ENCODE results near the gene SPINT1.

Gene SPINT1

GRCh38 chr15:40845036-40845435 is 1.2 kb downstream of the SPINT1 start:
- no peak for TF ChIP-seq CTCF (conservative IDR thresholded peaks at IDR 0.05)
- H3K27ac ChIP-seq, result peak overlapping the region; percentile 90

- TF ChIP-seq CTCF (conservative IDR thresholded peaks at IDR 0.05), result no peak
- peak overlapping the region; percentile 90 for H3K27ac ChIP-seq
Observed at GRCh38 chr15:40845511-40846284, 1.9 kb downstream of the SPINT1 start.

DNA sequence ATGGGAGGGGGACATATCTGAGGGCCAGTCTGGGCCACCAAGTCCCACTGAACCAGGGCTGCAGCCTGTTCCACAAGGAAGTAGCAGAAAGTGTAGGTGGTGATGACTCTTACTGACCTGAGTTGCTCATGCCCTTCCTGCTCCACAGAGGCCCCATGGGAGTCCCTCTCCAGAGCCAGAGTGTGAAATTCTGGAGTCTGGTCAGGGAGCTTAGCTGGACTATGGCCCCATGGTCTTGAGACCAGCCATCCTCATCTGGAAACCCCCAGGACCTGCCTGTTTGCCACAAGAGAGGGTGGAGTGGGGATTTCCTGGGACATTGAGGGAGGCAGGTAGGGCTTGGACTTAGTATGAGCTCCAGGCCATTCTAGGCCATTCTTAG is 3.0 kb downstream of the SPINT1 start:
- peak overlapping the region; percentile 90 for H3K27ac ChIP-seq

GRCh38 chr15:40847223-40847961 is 3.5 kb downstream of the SPINT1 start:
- H3K27ac ChIP-seq, result peak overlapping the region; percentile 90
- TF ChIP-seq CTCF (conservative IDR thresholded peaks at IDR 0.05), result no peak

More for the DNA sequence above, 3.0 kb downstream of the SPINT1 start:
- no peak for TF ChIP-seq CTCF (conservative IDR thresholded peaks at IDR 0.05)

- no peak for TF ChIP-seq CTCF (conservative IDR thresholded peaks at IDR 0.05)
- no peak overlapping the region for H3K27ac ChIP-seq
Observed at GRCh38 chr15:40850576-40851112, 6.8 kb downstream of the SPINT1 start.

DNA sequence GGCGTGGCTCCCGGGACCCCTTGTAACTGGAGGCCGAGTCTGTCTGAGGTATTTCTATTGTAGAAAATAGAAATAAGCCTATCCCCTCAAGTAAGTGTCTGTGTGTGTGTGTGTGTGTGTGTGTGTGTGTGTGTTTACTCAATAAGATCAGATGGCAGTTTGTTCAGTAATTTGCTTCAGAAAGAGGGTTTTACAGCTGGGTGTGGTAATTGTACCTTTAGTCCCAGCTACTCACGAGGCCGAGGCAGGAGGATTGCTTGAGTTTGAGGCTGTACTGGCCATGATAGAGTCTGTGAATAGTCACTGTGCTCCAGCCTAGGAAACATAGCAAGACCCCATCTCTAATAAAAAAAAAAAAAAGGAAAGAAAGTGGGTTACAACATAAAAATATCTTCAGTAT is 8.7 kb downstream of the SPINT1 start:
- TF ChIP-seq CTCF (conservative IDR thresholded peaks at IDR 0.05), result no peak

DNA sequence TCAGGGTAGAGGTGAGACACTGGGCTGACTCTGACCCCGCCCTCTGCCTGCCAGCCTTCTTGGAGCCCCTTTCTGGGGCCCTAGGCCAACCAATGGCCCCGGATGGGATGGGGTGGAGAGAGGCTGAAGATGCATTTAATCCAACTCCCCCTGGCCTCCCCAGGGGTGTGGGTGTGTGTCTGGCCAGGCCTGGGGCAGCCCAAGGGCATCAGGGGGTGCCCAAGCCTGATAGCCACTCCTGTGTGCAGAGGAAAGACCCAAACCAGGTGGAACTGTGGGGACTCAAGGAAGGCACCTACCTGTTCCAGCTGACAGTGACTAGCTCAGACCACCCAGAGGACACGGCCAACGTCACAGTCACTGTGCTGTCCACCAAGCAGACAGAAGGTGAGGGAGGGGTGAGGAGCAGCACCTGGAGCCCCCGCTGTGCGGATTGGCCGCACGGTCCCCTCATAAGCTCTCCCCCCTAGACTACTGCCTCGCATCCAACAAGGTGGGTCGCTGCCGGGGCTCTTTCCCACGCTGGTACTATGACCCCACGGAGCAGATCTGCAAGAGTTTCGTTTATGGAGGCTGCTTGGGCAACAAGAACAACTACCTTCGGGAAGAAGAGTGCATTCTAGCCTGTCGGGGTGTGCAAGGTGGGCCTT is 9.5 kb downstream of the SPINT1 start:
- no peak for TF ChIP-seq CTCF (conservative IDR thresholded peaks at IDR 0.05)
- H3K27ac ChIP-seq, result peak overlapping the region; percentile 92; the same call in 1 of the 2 replicates

More for the DNA sequence above, 8.7 kb downstream of the SPINT1 start:
- peak overlapping the region; percentile 92; the same call in 1 of the 2 replicates for H3K27ac ChIP-seq

Measured in VCaP (cell line).